HCT116 (cell line): Measurements from ENCODE around the gene TOM1L1. TPM values are rescaled to one million over a fixed set of nuclear protein-coding genes. Genes with fewer than 3 reads are reported as not detected.

Experiments used
- ATAC-seq: fragments of 200-7000 bp; cut with Tn5 transposase; 2 replicates; pipeline ENCODE4 v1.9.1; 2020; ENCODE audit warnings: mild to moderate bottlenecking, moderate library complexity
- BruUV-seq: library from RNA; stranded (reverse); fragments of 400-500 nt; replicated peaks from 2 replicates; lab custom pipeline; 2021; lab: Mats Ljungman, UMichigan
- CTCF ChIA-PET: fragments of 300-600 bp; sonication (Branson Sonifier 250); formaldehyde crosslinking; loops from one replicate; lab custom pipeline; 2021; ENCODE audit warnings: antibody characterized with exemption; lab: Charles Lee
- POLR2A ChIA-PET: fragments of 300-600, 350-600 bp; sonication (Branson Sonifier 250); formaldehyde crosslinking; loops from one replicate; lab custom pipeline; 2021; ENCODE audit warnings: antibody characterized with exemption; lab: Charles Lee
- RAD21 ChIA-PET, 2 experiments: fragments of 300-600 bp; sonication (Branson Sonifier 250); formaldehyde crosslinking; loops; one replicate each; lab custom pipeline; 2023; ENCODE audit warnings: low total read pairs in 2 of 2; ENCODE audit not compliant: uncharacterized antibody in 2 of 2, unreplicated experiment in 2 of 2, low non-redundant PET in 1 of 2; lab: Charles Lee
- DNase-seq: peaks from one replicate; pipeline ENCODE4 v3.0.0-alpha.2; 2010; ENCODE audit warnings: low read depth, low spot score
- H2AFZ ChIP-seq: fragments of 200-600 bp; shearing (Covaris generic), sonication (generic); 2 replicates; pipeline ENCODE4 v1.6.1; 2017; ENCODE audit warnings: low read depth, mixed run types, mixed read lengths, antibody characterized with exemption, low read length; ENCODE audit not compliant: poor library complexity, severe bottlenecking
- H3K27ac ChIP-seq: 2 replicates; pipeline ENCODE4 v1.5.1; 2012; ENCODE audit warnings: low read depth, low read length
- H3K27me3 ChIP-seq: fragments of 200-600 bp; sonication (generic); 2 replicates; pipeline ENCODE4 v1.6.1; 2016; ENCODE audit warnings: mixed run types, low read length, mixed read lengths; ENCODE audit not compliant: insufficient read depth
- H3K36me3 ChIP-seq, 2 experiments: fragments of 200-500 bp in 1 of 2; fragments of 200-600 bp in 1 of 2; sonication (Bioruptor generic) in 1 of 2; sonication (generic) in 1 of 2; 2 replicates each; pipeline versions ENCODE4 v1.5.1 to v1.6.1; 2014 to 2016; ENCODE audit warnings: low read length in 2 of 2, inconsistent platforms in 1 of 2, mixed read lengths in 1 of 2, mixed run types in 1 of 2; ENCODE audit not compliant: insufficient read depth in 2 of 2, control insufficient read depth in 1 of 2
- H3K4me1 ChIP-seq, 2 experiments: fragments of 200-600 bp in 1 of 2; sonication (generic) in 1 of 2; 2 replicates each; pipeline versions ENCODE4 v1.5.1 to v1.6.1; 2012 to 2017; ENCODE audit warnings: low read length in 2 of 2, inconsistent platforms in 1 of 2, mild to moderate bottlenecking in 1 of 2, mixed read lengths in 1 of 2, mixed run types in 1 of 2, moderate library complexity in 1 of 2; ENCODE audit not compliant: insufficient read depth in 2 of 2, control insufficient read depth in 1 of 2
- H3K4me2 ChIP-seq: fragments of 200-600 bp; sonication (generic); 2 replicates; pipeline ENCODE4 v1.6.1; 2017; ENCODE audit warnings: mixed run types, low read length, mixed read lengths
- H3K4me3 ChIP-seq, 2 experiments: fragments of 200-600 bp in 1 of 2; sonication (generic) in 1 of 2; replicated peaks in 1 of 2; 2 replicates each; pipeline ENCODE4 v1.5.1; 2011 to 2016; ENCODE audit warnings: low read length in 2 of 2, control low read depth in 1 of 2, low read depth in 1 of 2, mild to moderate bottlenecking in 1 of 2, mixed read lengths in 1 of 2, mixed run types in 1 of 2
- H3K79me2 ChIP-seq: fragments of 200-600 bp; sonication (generic); 2 replicates; pipeline ENCODE4 v1.6.1; 2017; ENCODE audit warnings: mild to moderate bottlenecking, mixed run types, low read length, moderate library complexity, mixed read lengths; ENCODE audit not compliant: insufficient read depth
- H3K9ac ChIP-seq: fragments of 200-600 bp; sonication (generic); 2 replicates; pipeline ENCODE4 v1.6.1; 2016; ENCODE audit warnings: low read length, mixed read lengths
- H3K9me2 ChIP-seq: fragments of 200-600 bp; sonication (generic), shearing (Covaris generic); 2 replicates; pipeline ENCODE4 v1.6.1; 2017; ENCODE audit warnings: mixed run types, mild to moderate bottlenecking, moderate library complexity; ENCODE audit not compliant: insufficient read depth
- H3K9me3 ChIP-seq, 2 experiments: fragments of 200-500 bp in 1 of 2; fragments of 200-600 bp in 1 of 2; sonication (Bioruptor generic) in 1 of 2; sonication (generic) in 1 of 2; 2 replicates each; pipeline ENCODE4 v1.6.1; 2014 to 2017; ENCODE audit warnings: low read length in 2 of 2, mixed read lengths in 2 of 2, inconsistent platforms in 1 of 2, low read depth in 1 of 2, mild to moderate bottlenecking in 1 of 2, mixed run types in 1 of 2, moderate library complexity in 1 of 2; ENCODE audit not compliant: control insufficient read depth in 1 of 2, insufficient read depth in 1 of 2
- H4K20me1 ChIP-seq: fragments of 200-600 bp; sonication (generic), shearing (Covaris generic); 2 replicates; pipeline ENCODE4 v1.6.1; 2017; ENCODE audit warnings: mixed run types, mild to moderate bottlenecking, moderate library complexity; ENCODE audit not compliant: insufficient read depth
- CBX3 ChIP-seq: IDR thresholded peaks from 2 replicates; pipeline ENCODE4 v1.6.1; 2012; ENCODE audit warnings: low read depth
- EGR1 ChIP-seq: IDR thresholded peaks from 2 replicates; pipeline ENCODE4 v1.6.1; 2012; ENCODE audit warnings: low read depth
- ELF1 ChIP-seq: IDR thresholded peaks from 2 replicates; pipeline ENCODE4 v1.6.1; 2012; ENCODE audit warnings: low read depth, borderline replicate concordance
- EZH2 ChIP-seq: fragments of 200-600 bp; sonication (generic); IDR thresholded peaks from 2 replicates; pipeline ENCODE4 v1.6.1; 2017; ENCODE audit warnings: antibody characterized with exemption, mixed run types
- EZH2phosphoT487 ChIP-seq: fragments of 200-600 bp; IDR thresholded peaks from 2 replicates; pipeline ENCODE4 v1.6.1; 2018; ENCODE audit warnings: antibody characterized with exemption, borderline replicate concordance
- FOSL1 ChIP-seq: IDR thresholded peaks from 2 replicates; pipeline ENCODE4 v1.6.1; 2012; ENCODE audit warnings: low read depth
- JUND ChIP-seq: IDR thresholded peaks from 2 replicates; pipeline ENCODE4 v1.6.1; 2012
- POLR2A ChIP-seq: IDR thresholded peaks from 2 replicates; pipeline ENCODE4 v1.7.0; 2011; ENCODE audit warnings: borderline replicate concordance; ENCODE audit not compliant: insufficient read depth, insufficient read length; ENCODE audit errors: extremely low read depth
- POLR2AphosphoS5 ChIP-seq: IDR thresholded peaks from 2 replicates; pipeline ENCODE4 v1.6.1; 2011; ENCODE audit warnings: mild to moderate bottlenecking, low read depth, low read length, moderate library complexity
- RAD21 ChIP-seq: IDR thresholded peaks from 2 replicates; pipeline ENCODE4 v1.6.1; 2012; ENCODE audit warnings: low read depth, mild to moderate bottlenecking
- SP1 ChIP-seq: IDR thresholded peaks from 2 replicates; pipeline ENCODE4 v1.6.1; 2012; ENCODE audit warnings: low read depth
- SRF ChIP-seq: IDR thresholded peaks from 2 replicates; pipeline ENCODE4 v1.6.1; 2012; ENCODE audit warnings: low read depth
- YY1 ChIP-seq: IDR thresholded peaks from 2 replicates; pipeline ENCODE4 v1.6.1; 2011; ENCODE audit warnings: low read length, low read depth, moderate library complexity, mild to moderate bottlenecking; ENCODE audit not compliant: insufficient replicate concordance; ENCODE audit errors: extremely low read depth
- ZFX ChIP-seq: fragments of 450-650 bp; IDR thresholded peaks from 2 replicates; pipeline ENCODE4 v1.6.1; 2017
- ZNF274 ChIP-seq: fragments of 200-500 bp; sonication (Bioruptor generic); IDR thresholded peaks from 2 replicates; pipeline ENCODE4 v1.6.1; 2014; ENCODE audit warnings: mild to moderate bottlenecking, low read depth, low read length, inconsistent platforms
- intact Hi-C: fragments of 100-400 bp; cut with micrococcal nuclease; formaldehyde crosslinking; loops from 2 replicates; pipeline ENCODE4 v1.10.0; 2022
- total RNA-seq: library from RNA; stranded (reverse); gene quantifications from one replicate; pipeline ENCODE4 v1.2.1, GENCODE V29; 2021; ENCODE audit not compliant: unreplicated experiment
- TF ChIP-seq, protein P1 (sequence below): IDR thresholded peaks from 2 replicates; pipeline ENCODE4 v1.6.1; 2012
- TF ChIP-seq, protein P2 (sequence below): IDR thresholded peaks from 2 replicates; pipeline ENCODE4 v1.6.1; 2012; ENCODE audit warnings: low read depth

The TOM1L1 gene
- total RNA-seq, 1 experiment from 2014 or later: 70.8 TPM

DNA sequence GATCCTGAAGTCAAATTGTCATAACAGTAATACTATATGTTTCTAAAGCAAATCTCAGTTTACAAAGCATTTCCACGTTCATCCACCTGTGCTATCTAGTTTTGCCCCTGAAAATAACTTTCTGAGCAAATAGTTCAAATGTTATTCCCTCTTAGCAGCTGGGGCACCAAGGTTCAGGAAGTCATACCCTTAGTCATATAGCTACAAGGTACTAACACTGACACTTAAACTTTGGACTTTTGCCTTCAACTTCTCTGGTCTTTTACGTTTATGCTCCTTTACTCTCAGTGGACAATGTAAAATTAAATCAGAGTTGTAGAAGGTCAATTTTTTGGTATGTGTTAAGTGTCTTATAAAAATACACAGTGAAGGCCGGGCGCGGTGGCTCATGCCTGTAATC, 34.8 kb downstream of the TOM1L1 start:
- no TSS peak for BruUV-seq
- ChIA-PET CTCF (no interaction called here), POLR2A (no interaction called here)
- no peak for DNase-seq
- Histone ChIP-seq H4K20me1 (no peaks in the 10 kb centered on the region), H3K36me3 (peaks cover 46 to 62% of the 10 kb centered on the region in 2 experiments), H3K9me2 (no peaks in the 10 kb centered on the region), H3K4me1 (no peaks in the 10 kb centered on the region), H3K27me3 (no peaks in the 10 kb centered on the region), H2AFZ (no peak overlapping the region)
- intact Hi-C loops: no loop called here
- TF ChIP-seq ZNF274: no peak
- TF ChIP-seq JUND: no peak
- no peak for TF ChIP-seq POLR2AphosphoS5
- TF ChIP-seq, protein P1, sequence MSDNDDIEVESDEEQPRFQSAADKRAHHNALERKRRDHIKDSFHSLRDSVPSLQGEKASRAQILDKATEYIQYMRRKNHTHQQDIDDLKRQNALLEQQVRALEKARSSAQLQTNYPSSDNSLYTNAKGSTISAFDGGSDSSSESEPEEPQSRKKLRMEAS: no peak
- TF ChIP-seq, protein P2, sequence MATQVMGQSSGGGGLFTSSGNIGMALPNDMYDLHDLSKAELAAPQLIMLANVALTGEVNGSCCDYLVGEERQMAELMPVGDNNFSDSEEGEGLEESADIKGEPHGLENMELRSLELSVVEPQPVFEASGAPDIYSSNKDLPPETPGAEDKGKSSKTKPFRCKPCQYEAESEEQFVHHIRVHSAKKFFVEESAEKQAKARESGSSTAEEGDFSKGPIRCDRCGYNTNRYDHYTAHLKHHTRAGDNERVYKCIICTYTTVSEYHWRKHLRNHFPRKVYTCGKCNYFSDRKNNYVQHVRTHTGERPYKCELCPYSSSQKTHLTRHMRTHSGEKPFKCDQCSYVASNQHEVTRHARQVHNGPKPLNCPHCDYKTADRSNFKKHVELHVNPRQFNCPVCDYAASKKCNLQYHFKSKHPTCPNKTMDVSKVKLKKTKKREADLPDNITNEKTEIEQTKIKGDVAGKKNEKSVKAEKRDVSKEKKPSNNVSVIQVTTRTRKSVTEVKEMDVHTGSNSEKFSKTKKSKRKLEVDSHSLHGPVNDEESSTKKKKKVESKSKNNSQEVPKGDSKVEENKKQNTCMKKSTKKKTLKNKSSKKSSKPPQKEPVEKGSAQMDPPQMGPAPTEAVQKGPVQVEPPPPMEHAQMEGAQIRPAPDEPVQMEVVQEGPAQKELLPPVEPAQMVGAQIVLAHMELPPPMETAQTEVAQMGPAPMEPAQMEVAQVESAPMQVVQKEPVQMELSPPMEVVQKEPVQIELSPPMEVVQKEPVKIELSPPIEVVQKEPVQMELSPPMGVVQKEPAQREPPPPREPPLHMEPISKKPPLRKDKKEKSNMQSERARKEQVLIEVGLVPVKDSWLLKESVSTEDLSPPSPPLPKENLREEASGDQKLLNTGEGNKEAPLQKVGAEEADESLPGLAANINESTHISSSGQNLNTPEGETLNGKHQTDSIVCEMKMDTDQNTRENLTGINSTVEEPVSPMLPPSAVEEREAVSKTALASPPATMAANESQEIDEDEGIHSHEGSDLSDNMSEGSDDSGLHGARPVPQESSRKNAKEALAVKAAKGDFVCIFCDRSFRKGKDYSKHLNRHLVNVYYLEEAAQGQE: no peak
- no peak for TF ChIP-seq YY1
- no peak for TF ChIP-seq ELF1
- no peak for TF ChIP-seq EGR1
- TF ChIP-seq EZH2phosphoT487: no peak
- TF ChIP-seq POLR2A: no peak
- no peak for TF ChIP-seq CBX3
- TF ChIP-seq SP1: no peak
- no peak for TF ChIP-seq RAD21
- no peak for TF ChIP-seq EZH2
- TF ChIP-seq FOSL1: no peak
- no peak for TF ChIP-seq ZFX
- no peak for TF ChIP-seq SRF
- TF ChIP-seq, all 23 proteins: peak for 0
- Histone ChIP-seq H3K79me2 (no peaks in the 10 kb centered on the region), H3K4me3 (no peak overlapping the region), H3K9me3 (no peaks in the 10 kb centered on the region), H3K27ac (no peak overlapping the region), H3K4me2 (no peak overlapping the region), H3K9ac (no peak overlapping the region)
- no peak for ATAC-seq
- RAD21 ChIA-PET: no interaction called here
